Activated CD4-positive, alpha-beta T cell treated with anti-CD3 and anti-CD28 coated beads, Interleukin-2, amount 50 U/mL, for 1 hour (primary cell): ENCODE data around the gene ADAM12.

Experiments used
- DNase-seq: peaks from one replicate; pipeline ENCODE4 v3.0.0-alpha.2; 2020

The ADAM12 gene

DNA sequence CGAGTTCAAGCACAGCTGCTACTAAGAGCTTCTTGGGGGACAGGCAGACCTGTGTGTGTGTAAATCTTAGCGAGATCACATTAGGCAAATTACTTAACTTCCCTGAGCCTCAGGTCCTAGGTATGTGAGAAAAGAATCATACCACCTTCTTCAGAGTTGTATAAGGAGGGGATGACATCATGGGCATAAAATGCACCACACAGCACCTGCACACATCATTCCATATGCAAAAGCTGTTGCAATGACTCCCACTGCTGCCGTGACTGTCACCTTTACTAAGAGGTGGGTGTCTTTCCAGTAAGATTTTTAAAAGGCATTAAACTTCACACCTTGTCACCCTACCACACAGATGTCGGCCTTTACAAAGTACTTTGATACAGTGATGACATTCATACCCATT lies 345.9 kb downstream of the ADAM12 start:
- no peak for DNase-seq

DNA sequence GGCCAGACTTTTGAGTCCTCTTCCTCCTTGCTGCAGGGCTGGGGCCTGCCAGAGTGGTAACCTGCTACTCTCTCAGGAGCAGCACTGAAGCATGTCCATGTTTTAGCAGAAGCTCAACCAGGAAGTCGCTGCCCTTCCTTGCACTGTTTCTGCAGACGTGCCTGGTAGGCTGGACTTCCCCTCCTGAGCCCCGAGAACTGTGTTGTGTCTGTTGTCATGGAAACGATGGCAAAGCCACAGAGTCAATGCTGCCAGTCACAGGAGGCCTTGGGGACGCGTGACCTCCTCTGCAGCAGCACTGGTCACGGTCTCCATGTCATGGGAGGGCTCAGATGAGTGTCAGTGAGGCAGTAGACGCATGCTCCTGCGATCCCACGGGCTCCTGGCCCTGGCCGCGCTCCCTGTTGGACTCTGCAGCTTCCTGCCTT lies 346.5 kb downstream of the ADAM12 start:
- DNase-seq = peak; percentile 50

DNA sequence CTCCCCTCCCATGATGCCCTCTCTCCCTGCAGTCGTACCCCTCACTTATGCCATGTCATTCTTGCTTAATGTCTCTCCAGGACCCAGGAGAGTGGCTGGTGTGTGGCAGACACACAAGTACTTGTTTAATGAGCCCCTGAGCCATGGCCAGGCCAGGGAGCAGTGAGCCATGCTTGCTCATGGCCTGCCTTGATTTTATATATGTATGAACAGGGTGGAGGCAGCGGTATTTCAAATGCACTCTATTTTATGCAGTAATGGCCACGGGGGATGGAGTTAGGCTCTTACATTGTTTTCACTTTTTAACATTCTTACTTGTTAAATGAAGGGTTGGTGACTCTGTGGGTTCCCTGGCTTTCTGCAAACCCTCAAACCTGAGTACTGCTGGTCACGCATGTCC lies 347.2 kb downstream of the ADAM12 start:
- DNase-seq = no peak

DNA sequence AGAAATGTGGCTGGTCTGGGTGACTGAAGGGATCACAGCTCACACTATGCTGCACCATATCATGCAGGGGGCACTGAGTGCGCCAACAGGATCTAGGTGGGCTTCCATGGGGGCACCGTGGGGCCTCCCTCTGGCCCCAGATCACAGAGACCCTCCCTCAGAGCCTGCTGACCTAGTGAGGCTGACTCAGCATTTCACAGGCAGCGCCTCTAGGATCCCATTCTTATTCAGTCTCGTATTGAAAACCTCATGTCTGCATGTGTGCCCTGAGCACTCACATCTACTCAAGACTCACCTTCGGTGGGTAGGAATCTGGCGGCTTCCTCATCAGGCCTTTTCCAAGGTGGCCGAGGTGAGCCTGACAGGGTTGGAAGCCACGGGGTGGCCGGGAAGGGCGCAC lies 350.3 kb downstream of the ADAM12 start:
- DNase-seq = no peak

DNA sequence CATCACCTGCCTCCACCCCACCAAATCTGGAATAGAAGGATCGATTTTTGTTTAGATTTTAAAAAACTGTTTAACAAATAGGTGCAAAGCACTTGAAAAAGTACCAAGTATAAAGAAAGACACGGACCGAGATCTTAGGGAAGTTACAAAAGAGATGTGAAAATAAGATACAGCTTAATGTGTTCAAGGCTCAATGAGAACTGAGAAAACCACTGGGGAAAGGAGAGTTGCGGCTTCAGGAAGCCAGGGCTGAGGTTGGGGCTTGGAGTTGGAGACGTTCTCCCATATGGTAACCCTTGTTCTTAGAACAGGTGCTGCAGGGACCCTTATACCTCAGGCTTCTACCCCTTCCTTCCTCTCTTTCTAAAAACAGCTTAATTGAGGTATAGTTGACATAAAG lies 351.8 kb downstream of the ADAM12 start:
- DNase-seq = no peak

DNA sequence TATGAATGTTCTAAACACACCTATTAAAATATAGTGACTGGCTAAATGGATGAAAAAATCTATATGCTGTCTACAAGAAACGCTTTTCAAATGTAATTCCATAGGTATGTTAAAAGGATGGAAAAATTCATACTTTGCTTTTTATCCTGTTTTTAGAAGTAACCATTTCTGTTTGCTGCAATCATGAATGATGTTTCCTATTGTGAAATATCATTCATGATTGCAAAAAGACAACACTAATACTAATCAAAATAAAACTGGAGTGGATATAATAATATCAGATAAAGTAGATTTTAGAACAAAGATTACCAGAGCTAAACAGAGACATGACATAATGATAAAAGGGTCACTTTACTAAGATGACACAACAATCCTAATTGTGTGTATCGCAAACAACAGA lies 353.7 kb downstream of the ADAM12 start:
- DNase-seq = no peak

DNA sequence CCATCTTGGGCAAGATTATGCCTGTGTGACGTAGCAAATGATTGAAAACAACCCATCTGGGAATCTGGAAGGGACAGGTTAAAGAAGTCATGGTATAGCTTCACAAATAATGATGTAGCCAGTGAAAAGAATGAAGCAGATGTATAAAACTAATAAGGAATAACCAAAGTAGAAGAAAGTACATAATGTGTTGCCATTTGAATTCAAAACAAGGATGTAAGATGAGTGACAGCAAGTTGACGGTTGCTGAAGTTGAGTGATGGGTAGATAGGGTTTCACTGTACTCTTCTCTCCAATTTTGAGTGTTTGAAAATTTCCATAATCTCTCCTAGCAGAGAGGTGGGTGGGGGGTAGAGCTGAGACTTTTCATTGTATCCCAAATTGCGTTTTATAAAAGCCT lies 358.3 kb downstream of the ADAM12 start:
- DNase-seq = no peak

DNA sequence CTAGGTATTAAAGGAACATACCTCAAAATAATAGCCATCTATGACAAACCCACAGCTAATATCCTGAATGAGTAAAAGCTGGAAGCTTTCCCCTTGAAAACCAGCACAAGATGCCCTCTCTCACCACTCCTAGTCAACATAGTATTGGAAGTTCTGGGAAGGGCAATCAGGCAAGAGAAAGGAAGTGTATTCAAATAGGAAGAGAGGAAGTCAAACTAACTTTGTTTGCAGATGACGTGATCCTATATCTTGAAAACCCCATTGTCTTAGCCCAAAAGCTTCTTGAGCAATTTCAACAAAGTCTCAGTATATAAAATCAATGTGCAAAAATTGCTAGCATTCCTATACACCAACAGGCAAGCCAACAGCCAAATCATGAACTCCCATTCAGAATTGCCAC lies 360.6 kb downstream of the ADAM12 start:
- DNase-seq = no peak

DNA sequence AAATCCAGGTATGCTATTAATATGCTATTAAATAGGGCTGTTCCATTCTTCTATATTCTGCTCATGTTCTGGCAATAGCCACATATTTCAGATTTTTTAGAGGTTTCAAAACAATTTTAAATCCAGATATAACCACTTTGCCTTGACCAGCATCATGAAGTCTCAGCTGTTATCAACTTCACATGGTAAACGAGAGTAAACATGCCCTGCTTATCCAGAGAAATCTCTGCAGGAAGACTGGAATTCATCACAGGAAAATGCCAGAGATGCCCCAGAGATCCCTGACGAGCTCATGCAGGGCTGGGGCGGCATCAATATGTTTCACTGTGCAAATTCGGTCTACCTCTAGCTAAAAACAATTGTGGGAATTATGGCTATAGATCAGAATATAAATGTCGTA lies 365.4 kb downstream of the ADAM12 start:
- DNase-seq = no peak

DNA sequence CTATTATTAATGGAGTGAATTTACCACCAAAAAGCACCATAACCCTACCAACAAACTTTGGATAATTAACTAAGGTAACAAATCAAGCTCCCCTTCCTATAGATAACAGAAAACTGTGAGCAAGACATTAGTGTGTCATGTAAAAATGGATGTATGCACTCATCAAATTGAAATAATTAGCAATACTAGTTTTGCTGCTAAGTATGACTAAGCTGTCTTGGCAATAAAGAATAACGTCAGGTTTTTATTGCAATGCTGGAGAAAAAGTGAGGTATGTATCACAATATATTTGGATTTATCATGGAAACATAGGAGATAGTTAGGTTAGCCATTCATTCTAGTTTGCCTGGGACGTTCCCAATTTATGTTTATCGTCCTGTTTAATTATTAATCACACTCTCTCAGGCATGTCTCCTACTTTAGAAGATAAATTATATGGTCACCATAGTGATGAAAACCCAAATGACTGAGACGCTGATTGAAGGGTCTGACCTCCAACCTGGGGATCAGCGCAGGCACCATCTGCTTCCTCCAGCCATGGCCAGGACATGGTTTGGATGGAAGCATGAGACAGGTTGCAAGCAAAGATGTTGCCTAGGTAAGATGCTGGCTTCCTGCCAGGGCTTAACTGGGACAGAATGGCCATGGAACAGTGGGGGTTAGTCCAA lies 366.3 kb downstream of the ADAM12 start:
- no peak for DNase-seq

DNA sequence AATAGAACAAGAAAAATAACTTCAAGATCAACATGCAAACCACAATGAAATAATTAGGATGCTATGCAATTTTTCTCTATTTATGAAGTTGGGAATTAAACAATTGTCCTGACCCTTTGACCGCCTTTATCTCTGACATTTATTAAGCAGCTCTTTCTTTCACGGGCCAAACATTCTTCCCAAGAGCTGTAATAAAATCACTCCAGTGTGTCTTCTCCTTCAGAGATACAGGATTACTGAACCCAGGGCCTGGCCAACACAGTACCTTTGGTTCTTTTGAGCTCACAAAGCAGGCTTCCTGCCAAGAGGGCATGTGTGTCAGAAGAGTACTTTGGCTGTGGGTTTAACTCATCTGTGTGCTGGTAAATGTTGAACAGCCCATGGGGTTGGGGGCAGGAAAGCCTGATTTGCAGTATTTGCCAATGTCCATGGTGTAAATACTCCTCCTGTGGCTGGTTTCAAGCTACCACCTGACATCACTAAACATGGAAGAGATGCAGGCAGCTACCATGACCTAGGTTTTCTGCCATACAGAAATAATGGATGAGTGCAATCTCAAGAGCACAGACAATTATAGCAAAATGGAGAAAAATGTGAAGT lies 370.2 kb downstream of the ADAM12 start:
- no peak for DNase-seq

DNA sequence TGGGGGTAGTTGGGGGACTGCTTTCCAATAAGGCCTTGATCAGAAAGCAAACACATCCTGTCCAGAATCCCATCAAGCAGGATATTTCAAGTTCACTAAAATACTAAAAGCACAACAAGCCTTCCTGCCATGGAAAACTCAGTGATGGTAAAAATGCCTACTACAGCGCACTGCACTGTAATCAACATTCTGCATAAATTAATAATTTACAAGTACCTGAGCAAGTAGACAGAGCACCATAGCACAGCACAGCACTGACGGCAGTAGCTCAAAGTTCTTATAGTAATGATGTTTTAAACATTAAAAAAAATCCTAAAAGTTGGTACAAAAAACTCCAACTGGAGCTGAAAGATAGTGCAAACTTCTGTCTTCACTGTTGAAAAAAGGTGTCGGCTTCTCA lies 371.4 kb downstream of the ADAM12 start:
- DNase-seq = no peak

DNA sequence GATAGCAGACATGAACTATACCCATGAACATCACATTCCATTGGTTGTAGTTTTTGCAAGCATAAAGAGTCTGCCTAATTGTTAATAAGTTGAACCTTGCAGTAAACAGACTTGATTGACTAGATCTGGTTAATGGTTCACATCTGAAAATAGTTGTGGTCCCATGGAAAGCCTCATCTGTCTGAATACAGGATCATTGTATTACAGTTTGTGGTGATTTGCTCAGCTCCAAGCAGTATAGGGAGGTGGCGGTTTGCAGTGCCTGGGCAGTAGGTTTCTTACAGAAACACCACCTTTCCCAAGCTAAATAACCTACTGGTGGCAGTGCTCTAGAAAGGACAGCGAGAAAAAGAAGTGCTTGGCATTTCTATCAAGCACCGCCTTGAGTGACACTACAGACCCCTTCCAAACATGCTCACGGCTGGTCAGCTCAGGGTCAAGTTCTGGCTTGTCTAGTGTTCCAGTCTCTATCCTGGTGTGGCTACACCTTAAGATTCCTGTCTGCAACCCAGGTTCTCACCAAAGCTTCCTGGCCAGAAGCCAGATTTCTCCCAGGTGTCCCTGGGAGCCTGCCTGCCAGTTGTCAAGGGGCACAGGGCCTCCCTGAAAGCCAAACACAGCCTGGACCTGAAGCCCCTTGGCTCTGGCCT lies 372.0 kb downstream of the ADAM12 start:
- no peak for DNase-seq

DNA sequence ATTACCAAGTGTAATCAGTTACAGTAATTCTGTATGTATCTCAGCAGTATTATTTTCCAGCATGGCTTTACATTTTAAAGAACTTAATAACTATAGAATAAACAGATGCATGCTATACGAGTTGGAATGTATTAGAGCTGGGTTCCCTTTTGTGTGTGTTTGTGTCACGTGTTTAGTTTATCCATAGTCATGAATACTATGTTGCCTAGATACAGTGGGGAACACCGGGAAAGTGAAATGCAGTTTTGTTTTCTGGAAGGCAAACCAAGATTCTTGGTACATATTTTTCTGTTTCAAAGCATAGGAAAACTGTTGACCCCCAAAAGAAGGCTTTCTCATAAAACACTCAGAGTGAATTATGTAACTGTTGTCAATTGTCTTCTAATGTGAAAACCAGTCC lies 372.9 kb downstream of the ADAM12 start:
- DNase-seq = no peak

DNA sequence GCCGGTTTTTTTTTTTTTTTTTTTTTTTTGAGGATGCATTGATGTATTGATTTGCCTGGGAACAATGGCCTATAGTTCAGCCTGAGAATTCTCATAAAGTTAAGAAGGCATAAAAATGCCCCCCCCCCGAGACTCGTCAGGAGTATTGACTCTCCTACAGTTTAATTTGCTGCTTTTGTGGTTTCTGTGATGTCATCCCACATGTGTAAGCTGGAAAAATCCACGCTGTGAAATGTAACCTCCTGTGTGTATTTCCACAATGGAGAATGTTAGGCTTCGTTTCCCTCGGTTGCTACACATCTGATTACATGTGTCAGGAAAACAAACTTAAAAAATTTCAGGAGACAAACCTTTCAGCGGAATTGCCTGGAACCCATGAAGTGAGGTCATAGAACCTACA lies 374.0 kb downstream of the ADAM12 start:
- no peak for DNase-seq

DNA sequence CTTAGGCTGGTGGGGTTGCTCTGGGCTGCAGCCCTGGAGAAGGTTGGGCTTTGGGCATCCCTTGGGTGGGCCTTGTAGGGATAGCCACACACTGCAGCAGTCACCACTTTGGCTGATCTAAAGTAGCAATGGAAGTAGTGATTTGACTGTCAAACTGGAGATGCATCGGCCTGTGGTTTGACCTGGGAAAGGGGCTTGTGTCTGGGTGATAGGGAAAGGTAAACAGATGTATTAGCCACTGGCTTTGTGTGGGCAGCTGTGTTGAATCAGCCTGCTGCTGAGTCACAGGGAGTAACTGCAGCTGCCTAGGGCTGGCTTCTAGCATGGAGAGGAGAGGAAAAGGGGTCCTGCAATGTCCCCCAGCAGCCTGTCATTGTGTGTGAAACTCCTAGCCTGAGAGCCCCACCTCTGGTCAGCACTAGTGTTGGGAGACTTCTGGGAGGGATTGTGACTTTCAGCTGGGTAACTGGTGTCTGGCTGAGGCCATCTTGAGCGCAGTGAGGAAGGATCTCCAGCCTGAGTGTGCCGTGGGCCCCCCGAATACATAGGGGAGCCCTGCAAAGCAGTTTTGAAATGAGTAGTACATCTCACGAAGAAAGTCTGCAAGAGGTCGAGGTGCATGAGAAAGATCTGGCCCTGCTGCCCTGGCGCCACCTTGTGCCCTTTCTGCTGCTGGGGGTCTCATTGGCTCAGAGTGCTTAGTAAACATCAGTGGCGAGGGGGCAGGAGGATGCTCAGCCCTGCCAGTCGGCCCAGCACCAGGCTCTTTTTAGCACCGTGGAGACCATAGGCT lies 374.6 kb downstream of the ADAM12 start:
- no peak for DNase-seq

DNA sequence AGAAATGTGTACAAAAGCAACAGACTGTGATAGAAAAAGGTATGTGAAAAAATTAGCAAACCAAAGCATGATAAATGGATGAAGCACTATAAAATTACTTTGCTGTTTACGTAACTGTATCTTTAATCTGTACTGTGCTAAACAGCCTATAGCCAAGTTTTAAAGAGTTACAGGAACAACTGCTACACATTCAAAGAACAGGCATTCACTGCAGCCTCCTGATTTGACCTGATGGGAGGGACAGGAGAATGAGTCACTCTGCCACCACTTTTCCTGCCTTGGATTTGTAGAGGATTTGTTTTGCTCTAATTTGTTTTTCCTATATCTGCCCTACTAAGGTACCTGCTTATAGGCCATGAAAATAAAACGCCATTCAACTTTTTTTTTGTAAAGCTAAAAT lies 375.8 kb downstream of the ADAM12 start:
- DNase-seq = no peak

DNA sequence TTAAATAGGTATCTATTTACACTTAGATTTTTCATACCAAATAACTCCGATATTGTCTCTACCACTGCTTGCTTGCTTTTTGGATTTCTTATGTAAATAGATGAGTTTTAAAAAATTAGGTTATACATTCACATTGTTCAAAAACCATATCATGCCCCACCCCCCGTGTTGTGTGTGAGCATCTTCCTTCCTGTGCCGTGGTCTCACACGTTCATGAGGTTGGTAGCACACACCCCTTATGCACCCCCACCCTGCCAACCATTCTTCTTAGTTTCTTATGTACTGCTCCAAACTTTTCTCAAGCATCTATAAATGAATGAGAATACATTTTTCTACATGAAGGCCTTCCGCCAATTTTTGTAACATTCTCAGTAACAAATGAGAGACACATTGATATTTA lies 376.3 kb downstream of the ADAM12 start:
- DNase-seq = no peak

DNA sequence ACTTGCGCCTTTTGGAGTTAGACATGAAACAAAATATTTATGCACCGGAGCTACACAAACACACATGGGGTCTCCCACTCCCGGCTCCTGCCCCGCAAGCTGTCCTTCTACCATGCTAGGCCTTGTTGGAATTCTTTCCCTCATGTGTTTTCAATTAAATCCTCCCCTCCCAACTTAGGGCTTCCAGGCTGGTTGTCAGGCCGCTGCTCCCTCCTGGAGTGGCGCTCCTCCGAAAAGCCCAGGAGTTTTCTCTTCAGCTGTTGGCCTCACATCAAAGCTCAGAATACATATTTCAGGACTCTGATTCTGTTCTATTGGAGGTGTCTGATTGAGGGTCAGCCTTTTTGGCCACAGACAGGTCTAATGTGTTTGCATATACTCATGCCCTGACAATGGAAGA lies 378.6 kb downstream of the ADAM12 start:
- DNase-seq = no peak

DNA sequence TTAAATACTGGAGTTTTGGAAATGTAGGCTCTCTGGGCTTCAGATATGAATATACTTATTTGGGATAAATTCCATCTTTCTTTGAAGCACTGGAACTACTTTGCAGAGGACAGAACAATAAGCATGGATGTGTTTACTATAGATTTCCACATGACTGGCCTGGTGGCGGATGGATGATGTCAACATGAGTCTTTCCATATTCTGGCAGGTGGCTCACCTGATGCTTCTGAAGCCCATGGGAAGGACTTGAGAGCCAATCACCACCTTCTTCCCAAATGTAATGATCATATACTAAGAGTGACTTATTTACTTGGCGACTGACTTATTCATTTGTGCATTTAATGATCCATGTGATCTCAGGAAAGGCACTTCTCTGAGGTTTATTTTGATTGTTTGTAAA lies 381.4 kb downstream of the ADAM12 start:
- no peak for DNase-seq

DNA sequence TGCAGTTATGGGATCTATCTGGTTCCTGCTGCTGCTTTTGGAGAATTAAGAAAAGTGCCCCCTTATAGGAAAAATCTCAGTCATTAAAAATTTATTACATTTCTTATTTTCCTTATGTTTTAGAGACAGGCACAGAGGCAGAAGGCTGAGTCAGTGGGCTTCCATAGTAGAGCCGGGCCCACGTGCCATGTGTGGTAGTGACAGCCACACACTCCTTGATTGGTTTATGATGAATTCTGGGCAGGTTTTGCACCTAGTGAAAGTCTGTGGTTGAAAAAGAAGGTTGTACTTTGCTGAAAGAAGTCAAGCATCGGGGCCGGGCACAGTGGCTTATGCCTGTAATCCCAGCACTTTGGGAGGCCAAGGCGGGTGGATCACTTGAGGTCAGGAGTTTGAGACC lies 382.0 kb downstream of the ADAM12 start:
- no peak for DNase-seq

DNA sequence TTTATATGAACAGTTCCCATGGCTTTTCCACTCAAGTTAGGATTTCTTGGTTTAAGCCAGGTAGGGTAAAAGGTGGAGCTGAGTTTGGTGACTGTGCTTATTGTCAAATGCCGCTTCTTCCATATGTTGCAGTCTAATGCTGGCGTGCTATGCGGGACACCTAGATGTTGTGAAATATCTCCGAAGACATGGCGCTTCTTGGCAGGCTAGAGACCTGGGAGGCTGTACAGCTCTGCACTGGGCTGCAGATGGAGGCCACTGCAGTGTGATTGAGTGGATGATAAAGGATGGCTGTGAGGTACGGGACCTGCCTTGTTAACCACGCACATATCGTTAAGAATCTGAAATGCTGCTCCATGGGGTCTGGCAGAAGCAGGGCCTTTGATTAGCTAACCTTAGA lies 383.5 kb downstream of the ADAM12 start:
- no peak for DNase-seq

DNA sequence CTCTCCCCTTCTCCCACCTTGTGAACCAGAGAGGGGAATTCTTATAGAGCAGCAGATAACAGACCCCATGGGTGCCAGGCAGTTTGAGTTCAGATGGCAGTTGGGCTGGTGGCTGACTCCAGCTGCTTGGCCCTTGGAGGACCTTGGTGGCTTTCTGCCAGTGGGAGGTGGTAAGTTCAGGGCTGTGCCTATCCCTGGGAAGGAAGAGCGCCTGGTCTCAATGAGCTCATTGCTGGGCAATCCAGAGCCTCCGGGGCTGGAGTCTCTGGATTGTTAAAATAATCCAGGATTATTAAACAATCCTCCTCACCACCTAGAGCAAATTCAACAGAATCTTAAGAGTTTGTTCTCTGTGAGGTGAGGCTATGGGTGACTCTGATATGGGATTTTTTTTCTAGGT lies 386.7 kb downstream of the ADAM12 start:
- no peak for DNase-seq

DNA sequence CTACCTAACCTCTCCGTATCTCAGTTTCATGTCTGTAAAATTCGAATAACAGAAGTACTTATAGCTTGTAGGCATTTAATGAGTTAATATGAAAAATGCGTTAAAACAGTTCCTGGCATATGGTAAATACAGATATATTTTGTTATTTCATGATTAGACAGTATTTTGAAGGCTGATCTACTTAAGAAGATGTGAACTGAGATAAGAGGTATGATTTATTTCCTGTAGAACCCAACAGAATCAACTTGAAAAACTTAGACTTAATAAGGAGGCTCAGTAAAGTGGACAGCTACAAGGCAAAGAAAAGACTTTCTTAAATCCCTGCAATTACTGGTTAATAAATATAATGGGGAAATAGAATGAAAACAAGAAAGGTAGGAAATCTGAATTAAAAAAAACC lies 388.6 kb downstream of the ADAM12 start:
- DNase-seq = no peak
